Right atrium auricular region (tissue), 2 donors: ENCODE data around the gene GLB1L3. TPM values are rescaled to one million over a fixed set of nuclear protein-coding genes. Genes with fewer than 3 reads are reported as not detected.

Source experiments
- DNase-seq: peaks from one replicate; pipeline ENCODE4 v3.0.0-alpha.2; 2019; ENCODE audit warnings: low spot score
- H3K27ac ChIP-seq, 2 donors: fragments of 200-600 bp; sonication (generic); 1 replicate in 1 of 2; 2 replicates in 1 of 2; pipeline ENCODE4 v1.5.1; 2016 to 2019
- H3K27me3 ChIP-seq, 2 donors: fragments of 200-600 bp; sonication (generic); one replicate each; pipeline versions ENCODE4 v1.5.1 to v1.6.0; 2017 to 2019
- H3K36me3 ChIP-seq: fragments of 200-600 bp; sonication (generic); one replicate; pipeline ENCODE4 v1.5.1; 2016
- H3K4me1 ChIP-seq, 2 donors: fragments of 200-600 bp; sonication (generic); one replicate each; pipeline versions ENCODE4 v1.5.1 to v1.6.0; 2017 to 2019
- H3K4me3 ChIP-seq, 2 donors: fragments of 200-600 bp; sonication (generic); 1 replicate in 1 of 2; 2 replicates in 1 of 2; pipeline ENCODE4 v1.5.1; 2017 to 2019; ENCODE audit warnings: mild to moderate bottlenecking in 1 of 2, moderate library complexity in 1 of 2
- H3K9me3 ChIP-seq, 2 donors: fragments of 200-600 bp; sonication (generic); one replicate each; pipeline ENCODE4 v1.5.1; 2019
- total RNA-seq, 2 donors: library from RNA; depleted of rRNA; stranded (reverse); fragments of >200 nt; gene quantifications; one replicate each; pipeline ENCODE4 v1.1.0, GENCODE V29; 2016
- TF ChIP-seq, protein P1 (sequence below), 2 donors: fragments of 200-600 bp; sonication (generic); IDR thresholded peaks; one replicate each; pipeline ENCODE4 v1.5.1; 2019; ENCODE audit warnings: antibody characterized with exemption in 2 of 2

GLB1L3 gene
- total RNA-seq, 2 donors from 2014 or later: not detected

DNA sequence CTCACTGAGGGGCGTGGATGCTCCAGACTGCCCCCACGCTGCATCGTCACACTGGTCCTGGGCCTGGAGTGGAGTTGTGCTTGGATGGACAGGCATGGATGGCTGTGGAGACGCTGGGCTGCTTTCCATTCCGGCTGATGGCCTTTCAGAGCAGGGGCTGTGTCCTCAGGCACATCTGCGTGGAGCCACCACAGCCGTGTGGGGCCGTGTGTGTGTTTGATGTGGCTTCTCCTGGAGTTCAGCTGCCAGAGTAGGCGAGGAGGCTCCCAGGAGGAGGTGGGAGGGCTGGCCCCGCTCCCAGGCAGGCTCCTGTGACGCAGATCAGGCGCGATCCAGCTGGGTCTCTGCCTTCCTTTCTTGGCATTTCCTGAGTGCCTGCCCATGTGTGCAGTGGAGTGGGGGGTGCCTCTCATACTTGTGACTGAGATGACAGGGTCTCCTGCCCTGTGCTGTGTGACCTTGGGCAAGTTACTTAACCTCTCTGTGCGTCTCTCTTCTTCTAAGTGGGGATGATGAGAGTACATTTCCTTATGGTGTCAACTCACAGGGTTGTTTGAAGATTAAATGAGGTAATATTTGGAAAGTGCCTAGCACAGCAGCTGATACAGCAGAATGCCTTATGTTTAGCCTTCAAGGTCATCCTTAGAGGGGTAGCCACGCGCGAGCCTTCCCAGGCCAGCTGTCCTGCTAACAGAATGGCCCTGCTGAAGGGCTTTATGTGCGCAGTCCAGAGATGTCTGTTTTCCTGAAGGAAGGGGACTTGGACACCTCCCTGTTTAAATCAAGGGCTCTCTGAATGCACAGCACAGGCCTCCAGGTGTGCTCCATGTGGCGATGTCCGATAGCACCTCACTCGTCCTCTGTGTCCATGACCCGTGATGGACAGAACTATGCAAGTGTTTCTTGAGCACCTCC is 89.1 kb downstream of the GLB1L3 start:
- Histone ChIP-seq H3K27ac (no peak overlapping the region), H3K4me1 (peaks cover 0 to 3% of the 10 kb centered on the region in 2 donors), H3K27me3 (no peaks in the 10 kb centered on the region), H3K4me3 (no peak overlapping the region), H3K9me3 (no peaks in the 10 kb centered on the region), H3K36me3 (no peaks in the 10 kb centered on the region)
- TF ChIP-seq, protein P1, sequence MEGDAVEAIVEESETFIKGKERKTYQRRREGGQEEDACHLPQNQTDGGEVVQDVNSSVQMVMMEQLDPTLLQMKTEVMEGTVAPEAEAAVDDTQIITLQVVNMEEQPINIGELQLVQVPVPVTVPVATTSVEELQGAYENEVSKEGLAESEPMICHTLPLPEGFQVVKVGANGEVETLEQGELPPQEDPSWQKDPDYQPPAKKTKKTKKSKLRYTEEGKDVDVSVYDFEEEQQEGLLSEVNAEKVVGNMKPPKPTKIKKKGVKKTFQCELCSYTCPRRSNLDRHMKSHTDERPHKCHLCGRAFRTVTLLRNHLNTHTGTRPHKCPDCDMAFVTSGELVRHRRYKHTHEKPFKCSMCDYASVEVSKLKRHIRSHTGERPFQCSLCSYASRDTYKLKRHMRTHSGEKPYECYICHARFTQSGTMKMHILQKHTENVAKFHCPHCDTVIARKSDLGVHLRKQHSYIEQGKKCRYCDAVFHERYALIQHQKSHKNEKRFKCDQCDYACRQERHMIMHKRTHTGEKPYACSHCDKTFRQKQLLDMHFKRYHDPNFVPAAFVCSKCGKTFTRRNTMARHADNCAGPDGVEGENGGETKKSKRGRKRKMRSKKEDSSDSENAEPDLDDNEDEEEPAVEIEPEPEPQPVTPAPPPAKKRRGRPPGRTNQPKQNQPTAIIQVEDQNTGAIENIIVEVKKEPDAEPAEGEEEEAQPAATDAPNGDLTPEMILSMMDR (IDR thresholded peaks at IDR 0.05): no peak
- no peak for DNase-seq

GRCh38 chr11:134366254-134366653 is 90.1 kb downstream of the GLB1L3 start:
- Histone ChIP-seq H3K4me1 (no peaks in the 10 kb centered on the region), H3K27me3 (no peaks in the 10 kb centered on the region), H3K36me3 (no peaks in the 10 kb centered on the region), H3K27ac (no peak overlapping the region), H3K4me3 (no peak overlapping the region), H3K9me3 (no peaks in the 10 kb centered on the region)
- DNase-seq: no peak
- TF ChIP-seq, protein P1 (IDR thresholded peaks at IDR 0.05): no peak

- no peaks in the 10 kb centered on the region for H3K36me3 ChIP-seq
- no peaks in the 10 kb centered on the region for H3K4me1 ChIP-seq
- H3K27me3 ChIP-seq: no peaks in the 10 kb centered on the region
- no peak overlapping the region for H3K4me3 ChIP-seq
- DNase-seq: no peak
- TF ChIP-seq, protein P1 (IDR thresholded peaks at IDR 0.05): no peak
- no peaks in the 10 kb centered on the region for H3K9me3 ChIP-seq
- no peak overlapping the region for H3K27ac ChIP-seq
These were observed 91.6 kb downstream of the GLB1L3 start for GRCh38 chr11:134367781-134368180.

Other genes starting within 250 kb of the GLB1L3 start
- 10 to 100 TPM; 28.5 to 38.1 TPM for gene JAM3, start 207.3 kb upstream of the GLB1L3 start, total RNA-seq
- 1 to 10 TPM; 4.0 to 5.5 TPM for gene NCAPD3, start 52.4 kb upstream of the GLB1L3 start, total RNA-seq
- gene VPS26B, start 51.7 kb upstream of the GLB1L3 start, total RNA-seq: 10 to 100 TPM; 24.9 to 25.1 TPM
- gene THYN1, start 23.0 kb upstream of the GLB1L3 start, total RNA-seq: 10 to 100 TPM; 35.8 to 47.1 TPM
- 10 to 100 TPM; 17.6 to 32.9 TPM for gene ACAD8, start 22.8 kb upstream of the GLB1L3 start, total RNA-seq
- gene GLB1L2, start 55.6 kb downstream of the GLB1L3 start, total RNA-seq: 1 to 10 TPM in 1 of 2 donors, under 1 TPM in 1; 0.22 to 2.4 TPM
- gene B3GAT1, start 135.9 kb downstream of the GLB1L3 start, total RNA-seq: under 1 TPM in 1 of 2 donors, not detected in 1; 0.16 TPM